Measurements from ENCODE around the gene BLNK.
A peak's percentile ranks its signal among the peaks of the same experiment; 100 is the strongest.

Gene BLNK

GRCh38 chr10:96287392-96288105 lies 16.2 kb upstream of the BLNK start:
- DNase-seq: no peak

GRCh38 chr10:96285331-96285752 lies 14.0 kb upstream of the BLNK start:
- no peak for DNase-seq

GRCh38 chr10:96283756-96284155 lies 12.4 kb upstream of the BLNK start:
- DNase-seq: no peak

GRCh38 chr10:96283351-96283750 lies 12.0 kb upstream of the BLNK start:
- no peak for DNase-seq

- no peak for DNase-seq
Measured at GRCh38 chr10:96281444-96282029, 10.2 kb upstream of the BLNK start.

GRCh38 chr10:96280859-96281258 lies 9.5 kb upstream of the BLNK start:
- DNase-seq: no peak

GRCh38 chr10:96279191-96279641 lies 7.8 kb upstream of the BLNK start:
- DNase-seq: no peak

- no peak for DNase-seq
Measured at GRCh38 chr10:96276831-96277230, 5.5 kb upstream of the BLNK start.

- DNase-seq: no peak
Measured at GRCh38 chr10:96276426-96276825, 5.1 kb upstream of the BLNK start.

- DNase-seq: no peak
Measured at GRCh38 chr10:96275685-96276418, 4.5 kb upstream of the BLNK start.

GRCh38 chr10:96272316-96273280 lies 1.2 kb upstream of the BLNK start:
- no peak for DNase-seq

- DNase-seq: no peak
Measured at GRCh38 chr10:96270571-96270970, 798 bp downstream of the BLNK start.

- no peak for DNase-seq
Measured at GRCh38 chr10:96269438-96270300, 1.7 kb downstream of the BLNK start.

GRCh38 chr10:96268341-96268909 lies 2.9 kb downstream of the BLNK start:
- DNase-seq: no peak

GRCh38 chr10:96267234-96267705 lies 4.1 kb downstream of the BLNK start:
- DNase-seq: no peak

- DNase-seq: peak; percentile 5
Measured at GRCh38 chr10:96266118-96266770, 5.1 kb downstream of the BLNK start.

GRCh38 chr10:96264938-96265337 lies 6.4 kb downstream of the BLNK start:
- DNase-seq: no peak

- no peak for DNase-seq
Measured at GRCh38 chr10:96263669-96264068, 7.7 kb downstream of the BLNK start.

GRCh38 chr10:96263176-96263575 lies 8.2 kb downstream of the BLNK start:
- DNase-seq: no peak

- no peak for DNase-seq
Measured at GRCh38 chr10:96261930-96262329, 9.4 kb downstream of the BLNK start.

- DNase-seq: no peak
Measured at GRCh38 chr10:96261132-96261531, 10.2 kb downstream of the BLNK start.

Measured in NCI-H1092 (cell line).